EL (cell line): ENCODE results near the gene TESK2.
A peak's percentile ranks its signal among the peaks of the same experiment; 100 is the strongest.

Experiments used
- DNase-seq: peaks from one replicate; pipeline ENCODE4 v3.0.0-alpha.2; 2016

Gene TESK2

GRCh38 chr1:45465277-45465676 lies 25.7 kb downstream of the TESK2 start:
- DNase-seq, result no peak

- DNase-seq, result no peak
These were observed 32.1 kb downstream of the TESK2 start for GRCh38 chr1:45458894-45459293.

- no peak for DNase-seq
These were observed 34.4 kb downstream of the TESK2 start for GRCh38 chr1:45456531-45456930.

GRCh38 chr1:45455162-45455561 lies 35.8 kb downstream of the TESK2 start:
- DNase-seq, result no peak

- DNase-seq, result no peak
These were observed 36.5 kb downstream of the TESK2 start for GRCh38 chr1:45454464-45454863.

- DNase-seq, result no peak
These were observed 38.5 kb downstream of the TESK2 start for GRCh38 chr1:45452503-45452902.

GRCh38 chr1:45448357-45448756 lies 42.6 kb downstream of the TESK2 start:
- DNase-seq, result no peak

GRCh38 chr1:45446950-45447672 lies 43.9 kb downstream of the TESK2 start:
- DNase-seq, result no peak

- no peak for DNase-seq
These were observed 44.4 kb downstream of the TESK2 start for GRCh38 chr1:45446530-45446929.

GRCh38 chr1:45444609-45445131 lies 46.3 kb downstream of the TESK2 start:
- no peak for DNase-seq

- no peak for DNase-seq
These were observed 47.1 kb downstream of the TESK2 start for GRCh38 chr1:45443580-45444446.

GRCh38 chr1:45442272-45442671 lies 48.7 kb downstream of the TESK2 start:
- peak; percentile 88 for DNase-seq

- DNase-seq, result no peak
These were observed 53.6 kb downstream of the TESK2 start for GRCh38 chr1:45437323-45437722.

GRCh38 chr1:45430490-45430889 lies 60.5 kb downstream of the TESK2 start:
- DNase-seq, result no peak

GRCh38 chr1:45429561-45430159 lies 61.3 kb downstream of the TESK2 start:
- DNase-seq, result no peak

GRCh38 chr1:45423906-45424678 lies 66.9 kb downstream of the TESK2 start:
- DNase-seq, result no peak

- DNase-seq, result no peak
These were observed 69.0 kb downstream of the TESK2 start for GRCh38 chr1:45421935-45422334.

GRCh38 chr1:45414746-45415145 lies 76.2 kb downstream of the TESK2 start:
- no peak for DNase-seq

GRCh38 chr1:45412899-45413298 lies 78.1 kb downstream of the TESK2 start:
- no peak for DNase-seq

GRCh38 chr1:45411510-45411899 lies 79.5 kb downstream of the TESK2 start:
- DNase-seq, result peak; percentile 2

- peak; percentile 22 for DNase-seq
These were observed 80.0 kb downstream of the TESK2 start for GRCh38 chr1:45410850-45411509.

GRCh38 chr1:45409276-45409675 lies 81.7 kb downstream of the TESK2 start:
- no peak for DNase-seq
